ENCODE data around the gene MED4. TPM values are rescaled to one million over a fixed set of nuclear protein-coding genes. Genes with fewer than 3 reads are reported as not detected.

MED4 gene
- total RNA-seq, 1 donor from 2014 or later, result 34.6 TPM

DNA sequence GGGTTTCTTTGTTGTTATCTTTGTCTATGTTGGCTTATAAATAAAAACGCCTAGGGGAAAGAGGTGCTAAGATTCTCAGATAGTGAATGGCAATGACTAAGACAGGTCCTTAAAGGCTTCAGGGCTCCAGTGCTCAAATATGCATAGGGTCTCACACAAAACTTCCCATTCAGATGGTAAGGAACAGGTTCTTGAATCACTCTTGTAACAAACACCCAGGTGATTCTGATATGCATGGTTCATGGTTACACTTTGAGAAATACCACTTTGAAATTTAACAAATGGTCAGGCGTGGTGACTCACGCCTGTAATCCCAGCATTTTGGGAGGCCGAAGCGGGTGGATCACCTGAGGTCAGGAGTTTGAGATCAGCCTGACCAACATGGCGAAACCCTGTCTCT lies 40.3 kb downstream of the MED4 start:
- H3K9me3 Mint-ChIP-seq (ENCODE audit: low read depth), result no peaks in the 10 kb centered on the region
- H3K27me3 Mint-ChIP-seq (ENCODE audit: low read depth), result no peaks in the 10 kb centered on the region
- no peak overlapping the region for H3K27ac Mint-ChIP-seq (ENCODE audit: unreplicated experiment)
- no peaks in the 10 kb centered on the region for H3K4me1 Mint-ChIP-seq (ENCODE audit: low read depth)
- TF ChIP-seq, protein P1, sequence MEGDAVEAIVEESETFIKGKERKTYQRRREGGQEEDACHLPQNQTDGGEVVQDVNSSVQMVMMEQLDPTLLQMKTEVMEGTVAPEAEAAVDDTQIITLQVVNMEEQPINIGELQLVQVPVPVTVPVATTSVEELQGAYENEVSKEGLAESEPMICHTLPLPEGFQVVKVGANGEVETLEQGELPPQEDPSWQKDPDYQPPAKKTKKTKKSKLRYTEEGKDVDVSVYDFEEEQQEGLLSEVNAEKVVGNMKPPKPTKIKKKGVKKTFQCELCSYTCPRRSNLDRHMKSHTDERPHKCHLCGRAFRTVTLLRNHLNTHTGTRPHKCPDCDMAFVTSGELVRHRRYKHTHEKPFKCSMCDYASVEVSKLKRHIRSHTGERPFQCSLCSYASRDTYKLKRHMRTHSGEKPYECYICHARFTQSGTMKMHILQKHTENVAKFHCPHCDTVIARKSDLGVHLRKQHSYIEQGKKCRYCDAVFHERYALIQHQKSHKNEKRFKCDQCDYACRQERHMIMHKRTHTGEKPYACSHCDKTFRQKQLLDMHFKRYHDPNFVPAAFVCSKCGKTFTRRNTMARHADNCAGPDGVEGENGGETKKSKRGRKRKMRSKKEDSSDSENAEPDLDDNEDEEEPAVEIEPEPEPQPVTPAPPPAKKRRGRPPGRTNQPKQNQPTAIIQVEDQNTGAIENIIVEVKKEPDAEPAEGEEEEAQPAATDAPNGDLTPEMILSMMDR (IDR thresholded peaks at IDR 0.05), result no peak
- DNase-seq (ENCODE audit: low spot score), result no peak
- H3K36me3 Mint-ChIP-seq (ENCODE audit: low read depth), result peaks cover 16% of the 10 kb centered on the region
- H3K4me3 Mint-ChIP-seq (ENCODE audit: unreplicated experiment), result no peak overlapping the region

DNA sequence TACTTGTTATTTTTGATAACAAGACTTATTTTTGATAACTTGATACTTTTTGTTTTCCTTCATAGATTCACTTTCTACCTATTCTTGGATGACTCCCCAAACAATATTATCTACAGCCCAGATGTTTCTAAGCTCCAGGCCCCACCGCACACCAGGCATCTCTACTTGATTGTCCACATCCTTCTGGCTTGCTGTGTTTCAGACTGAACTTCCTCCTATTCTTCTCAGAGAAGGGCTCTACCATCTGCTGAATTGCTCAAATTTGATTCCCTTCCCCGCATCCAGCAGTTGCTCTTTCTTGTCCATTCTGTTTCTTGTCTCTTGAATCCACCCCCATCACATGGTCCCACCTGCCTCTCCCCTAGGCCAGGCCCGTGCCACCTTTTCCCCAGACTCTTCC lies 44.4 kb downstream of the MED4 start:
- H3K4me3 Mint-ChIP-seq (ENCODE audit: unreplicated experiment), result no peak overlapping the region
- no peaks in the 10 kb centered on the region for H3K9me3 Mint-ChIP-seq (ENCODE audit: low read depth)
- H3K36me3 Mint-ChIP-seq (ENCODE audit: low read depth), result peaks cover 16% of the 10 kb centered on the region
- H3K4me1 Mint-ChIP-seq (ENCODE audit: low read depth), result no peaks in the 10 kb centered on the region
- H3K27me3 Mint-ChIP-seq (ENCODE audit: low read depth), result no peaks in the 10 kb centered on the region
- no peak for DNase-seq (ENCODE audit: low spot score)
- TF ChIP-seq, protein P1 (IDR thresholded peaks at IDR 0.05), result no peak
- H3K27ac Mint-ChIP-seq (ENCODE audit: unreplicated experiment), result no peak overlapping the region

DNA sequence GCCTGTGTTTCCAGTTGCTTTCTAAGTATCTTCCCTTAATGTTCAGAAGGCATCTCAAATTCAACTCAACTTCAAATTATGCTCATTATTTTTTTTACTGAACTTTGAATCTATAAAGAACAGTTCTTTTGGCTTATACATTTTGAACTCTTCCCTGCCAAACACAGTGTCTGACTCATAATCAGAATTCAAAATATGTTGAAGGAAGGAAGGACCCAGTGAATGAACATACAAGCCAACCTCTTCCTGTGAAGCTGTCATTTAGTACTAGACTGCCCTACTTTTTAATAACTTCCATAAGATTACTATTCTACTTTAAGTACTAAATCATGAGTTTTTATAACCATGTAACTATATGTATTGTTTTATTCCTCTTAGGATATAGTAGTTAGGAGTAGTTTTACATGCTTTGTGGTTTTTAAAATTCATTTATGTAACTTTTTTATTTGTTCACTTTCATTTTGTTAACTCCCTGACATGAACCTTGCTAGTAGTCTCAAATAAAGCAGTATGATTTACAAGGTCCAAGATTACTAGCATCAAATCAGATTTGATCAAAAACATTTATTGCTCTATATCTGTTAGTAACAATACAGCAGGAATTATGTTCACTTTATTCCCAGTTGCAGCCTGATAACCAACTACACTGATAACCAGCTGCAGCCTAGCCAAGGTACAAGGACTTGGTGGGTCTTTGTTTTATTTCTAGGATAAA lies 51.0 kb downstream of the MED4 start:
- no peak for DNase-seq (ENCODE audit: low spot score)
- peaks cover 32% of the 10 kb centered on the region for H3K4me1 Mint-ChIP-seq (ENCODE audit: low read depth)
- H3K36me3 Mint-ChIP-seq (ENCODE audit: low read depth), result no peaks in the 10 kb centered on the region
- no peak overlapping the region for H3K4me3 Mint-ChIP-seq (ENCODE audit: unreplicated experiment)
- no peaks in the 10 kb centered on the region for H3K9me3 Mint-ChIP-seq (ENCODE audit: low read depth)
- TF ChIP-seq, protein P1 (IDR thresholded peaks at IDR 0.05), result no peak
- peak overlapping the region; percentile 85 for H3K27ac Mint-ChIP-seq (ENCODE audit: unreplicated experiment)
- no peaks in the 10 kb centered on the region for H3K27me3 Mint-ChIP-seq (ENCODE audit: low read depth)

DNA sequence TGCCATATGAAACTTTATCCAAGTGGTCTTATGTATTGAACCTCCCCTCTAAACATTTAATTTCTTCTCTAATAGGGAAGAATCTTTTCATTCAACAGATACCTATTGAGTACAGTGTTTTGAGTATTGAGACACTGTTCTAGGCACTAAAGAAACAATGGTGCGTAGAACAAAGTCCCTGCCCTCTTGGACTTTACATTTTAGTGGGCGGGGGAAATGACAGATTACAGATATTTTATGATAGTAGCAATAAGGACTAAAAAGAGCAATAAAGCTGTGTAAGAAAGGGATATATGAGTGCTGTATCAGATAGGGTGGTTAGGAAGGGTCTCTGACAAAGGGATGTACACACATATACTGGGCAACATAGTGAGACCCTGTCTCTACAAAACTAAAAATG lies 52.0 kb downstream of the MED4 start:
- H3K4me3 Mint-ChIP-seq (ENCODE audit: unreplicated experiment), result no peak overlapping the region
- H3K36me3 Mint-ChIP-seq (ENCODE audit: low read depth), result no peaks in the 10 kb centered on the region

DNA sequence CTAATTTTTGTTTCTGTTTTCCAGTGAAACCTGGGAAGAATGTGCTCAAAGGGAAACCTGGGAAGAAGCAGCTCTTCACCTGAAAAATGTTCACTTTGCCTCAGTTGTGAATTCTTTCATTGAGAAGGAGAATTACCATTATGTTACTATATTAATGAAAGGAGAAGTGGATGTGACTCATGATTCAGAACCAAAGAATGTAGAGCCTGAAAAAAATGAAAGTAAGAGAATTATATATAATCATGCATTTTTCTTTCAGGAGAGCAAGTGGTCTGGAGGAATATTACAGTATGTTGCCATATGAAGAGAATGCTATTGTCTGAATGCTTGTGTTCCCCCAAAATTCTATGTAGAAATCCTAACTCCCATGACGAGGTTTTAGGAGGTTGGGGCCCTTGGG lies 54.0 kb downstream of the MED4 start:
- Mint-ChIP-seq H3K36me3 (ENCODE audit: low read depth) (no peaks in the 10 kb centered on the region), H3K4me3 (ENCODE audit: unreplicated experiment) (no peak overlapping the region)

More for the DNA sequence above, 52.0 kb downstream of the MED4 start:
- Mint-ChIP-seq H3K9me3 (ENCODE audit: low read depth) (no peaks in the 10 kb centered on the region), H3K27ac (ENCODE audit: unreplicated experiment) (peak overlapping the region; percentile 85), H3K4me1 (ENCODE audit: low read depth) (peaks cover 42% of the 10 kb centered on the region), H3K27me3 (ENCODE audit: low read depth) (no peaks in the 10 kb centered on the region)
- TF ChIP-seq, protein P1 (IDR thresholded peaks at IDR 0.05), result no peak
- no peak for DNase-seq (ENCODE audit: low spot score)

More for the DNA sequence above, 54.0 kb downstream of the MED4 start:
- DNase-seq (ENCODE audit: low spot score), result no peak
- Mint-ChIP-seq H3K9me3 (ENCODE audit: low read depth) (no peaks in the 10 kb centered on the region), H3K4me1 (ENCODE audit: low read depth) (peaks cover 55% of the 10 kb centered on the region), H3K27me3 (ENCODE audit: low read depth) (no peaks in the 10 kb centered on the region), H3K27ac (ENCODE audit: unreplicated experiment) (peak overlapping the region; percentile 60)
- TF ChIP-seq, protein P1 (IDR thresholded peaks at IDR 0.05), result no peak

All from chondrocyte (in vitro differentiated cells).